ENCODE measurements around the gene BTN2A1.

- no peak for TF ChIP-seq YY1 (IDR thresholded peaks at IDR 0.05; ENCODE audit: insufficient read depth, insufficient read length)
- no peak for TF ChIP-seq ZNF274 (IDR thresholded peaks at IDR 0.05; ENCODE audit: low read depth, low read length)
- TF ChIP-seq SUZ12 (IDR thresholded peaks at IDR 0.05; ENCODE audit: extremely low read depth, insufficient read depth, insufficient read length), result no peak
Observed at GRCh38 chr6:26477426-26477825, 19.7 kb downstream of the BTN2A1 start.
